PC-9 (cell line): ENCODE data around the gene ELMO1. TPM values are rescaled to one million over a fixed set of nuclear protein-coding genes. Genes with fewer than 3 reads are reported as not detected.

ENCODE experiments used
- BruUV-seq: library from RNA; stranded (reverse); fragments of 400-500 nt; replicated peaks from 2 replicates; lab custom pipeline; 2021; lab: Mats Ljungman, UMichigan
- CTCF ChIA-PET: fragments of 300-600 bp; sonication (Branson Sonifier 250); formaldehyde crosslinking; loops from one replicate; lab custom pipeline; 2022; ENCODE audit warnings: antibody characterized with exemption; lab: Charles Lee
- POLR2A ChIA-PET: fragments of 300-600 bp; sonication (Branson Sonifier 250); formaldehyde crosslinking; loops from one replicate; lab custom pipeline; 2022; ENCODE audit warnings: antibody characterized with exemption; ENCODE audit not compliant: unreplicated experiment; lab: Charles Lee
- DNase-seq, 2 experiments: peaks; one replicate each; pipeline versions ENCODE4 v3.0.0 to v3.0.0-alpha.2; 2015 to 2022; ENCODE audit warnings: mixed read lengths in 1 of 2
- H2AFZ ChIP-seq: fragments of 200-600 bp; sonication (generic); 2 replicates; pipeline ENCODE4 v1.8.1; 2017; ENCODE audit warnings: antibody characterized with exemption
- H3F3A ChIP-seq: fragments of 200-600 bp; sonication (generic); 2 replicates; pipeline ENCODE4 v1.8.1; 2017; ENCODE audit warnings: antibody characterized with exemption, mild to moderate bottlenecking, low read depth; ENCODE audit not compliant: insufficient read depth
- H3K27ac ChIP-seq: fragments of 200-600 bp; sonication (generic); 2 replicates; pipeline ENCODE4 v1.6.1; 2016; ENCODE audit warnings: mixed run types
- H3K27me3 ChIP-seq: fragments of 200-600 bp; sonication (generic); 2 replicates; pipeline ENCODE4 v1.6.1; 2016; ENCODE audit warnings: low read depth, mixed run types; ENCODE audit not compliant: insufficient read depth
- H3K36me3 ChIP-seq: fragments of 200-600 bp; sonication (generic); 2 replicates; pipeline ENCODE4 v1.6.1; 2016; ENCODE audit warnings: low read depth, mixed run types
- H3K4me1 ChIP-seq: fragments of 200-600 bp; sonication (generic); replicated peaks from 2 replicates; pipeline ENCODE4 v1.6.1; 2016; ENCODE audit warnings: mixed run types; ENCODE audit not compliant: insufficient read depth
- H3K4me2 ChIP-seq: fragments of 200-600 bp; sonication (generic); 2 replicates; pipeline ENCODE4 v1.6.1; 2017; ENCODE audit warnings: mixed run types
- H3K4me3 ChIP-seq: fragments of 200-600 bp; sonication (generic); 2 replicates; pipeline ENCODE4 v1.6.1; 2016; ENCODE audit warnings: mixed run types
- H3K79me2 ChIP-seq: fragments of 200-600 bp; sonication (generic); 2 replicates; pipeline ENCODE4 v1.6.1; 2017; ENCODE audit warnings: low read depth, mixed run types
- H3K9me2 ChIP-seq: fragments of 200-600 bp; sonication (generic); 2 replicates; pipeline ENCODE4 v1.8.1; 2017; ENCODE audit warnings: mild to moderate bottlenecking; ENCODE audit not compliant: insufficient read depth
- H3K9me3 ChIP-seq: fragments of 200-600 bp; sonication (generic); 2 replicates; pipeline ENCODE4 v1.8.1; 2016; ENCODE audit warnings: low read depth; ENCODE audit not compliant: insufficient read depth
- H4K20me1 ChIP-seq: fragments of 200-600 bp; sonication (generic); 2 replicates; pipeline ENCODE4 v1.8.1; 2017; ENCODE audit not compliant: insufficient read depth
- EZH2 ChIP-seq: fragments of 200-600 bp; sonication (generic); IDR thresholded peaks from 2 replicates; pipeline ENCODE4 v1.8.0; 2017; ENCODE audit warnings: antibody characterized with exemption, low read depth
- intact Hi-C: fragments of 100-400 bp; cut with micrococcal nuclease; formaldehyde crosslinking; loops from one replicate; pipeline ENCODE4 v1.10.0; 2022; ENCODE audit not compliant: unreplicated experiment
- total RNA-seq: library from RNA; stranded (reverse); gene quantifications from 2 replicates; pipeline ENCODE4 v1.2.3, GENCODE V29; 2021
- TF ChIP-seq, protein P1 (sequence below): fragments of 200-600 bp; sonication (generic); conservative IDR thresholded peaks from 2 replicates; pipeline ENCODE4 v1.6.1; 2017; ENCODE audit warnings: mixed run types, antibody characterized with exemption, mild to moderate bottlenecking, moderate library complexity

Gene ELMO1
- total RNA-seq, 1 experiment from 2014 or later = 4.8 TPM

DNA sequence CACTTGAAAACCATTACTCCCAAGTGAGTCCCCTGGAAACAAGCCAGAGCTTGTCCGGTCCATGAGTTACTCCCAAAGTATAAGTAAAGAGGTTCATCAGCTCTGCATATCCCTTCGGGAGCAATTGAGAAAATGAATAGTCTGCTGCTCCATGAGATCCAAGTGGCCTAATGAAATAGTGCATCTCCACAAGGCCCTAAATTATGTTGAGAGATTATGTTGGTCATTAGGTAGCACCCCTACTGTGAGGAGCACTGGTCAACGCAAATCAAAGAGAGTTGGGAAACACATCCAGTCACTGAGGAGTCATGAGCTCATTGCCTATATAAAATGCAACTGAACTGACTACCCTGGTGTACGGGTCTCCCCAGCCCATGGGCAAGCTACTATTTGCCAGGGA is 518.9 kb downstream of the ELMO1 start:
- Histone ChIP-seq H2AFZ (no peak overlapping the region), H3K27me3 (peaks cover 27% of the 10 kb centered on the region), H3K27ac (no peak overlapping the region), H3K9me3 (no peaks in the 10 kb centered on the region), H3K9me2 (no peaks in the 10 kb centered on the region), H3F3A (no peaks in the 10 kb centered on the region), H3K36me3 (no peaks in the 10 kb centered on the region), H3K4me1 (no peaks in the 10 kb centered on the region), H3K4me3 (no peak overlapping the region), H3K4me2 (no peak overlapping the region), H4K20me1 (no peaks in the 10 kb centered on the region), H3K79me2 (no peaks in the 10 kb centered on the region)
- intact Hi-C loops = no loop called here
- TF ChIP-seq, protein P1, sequence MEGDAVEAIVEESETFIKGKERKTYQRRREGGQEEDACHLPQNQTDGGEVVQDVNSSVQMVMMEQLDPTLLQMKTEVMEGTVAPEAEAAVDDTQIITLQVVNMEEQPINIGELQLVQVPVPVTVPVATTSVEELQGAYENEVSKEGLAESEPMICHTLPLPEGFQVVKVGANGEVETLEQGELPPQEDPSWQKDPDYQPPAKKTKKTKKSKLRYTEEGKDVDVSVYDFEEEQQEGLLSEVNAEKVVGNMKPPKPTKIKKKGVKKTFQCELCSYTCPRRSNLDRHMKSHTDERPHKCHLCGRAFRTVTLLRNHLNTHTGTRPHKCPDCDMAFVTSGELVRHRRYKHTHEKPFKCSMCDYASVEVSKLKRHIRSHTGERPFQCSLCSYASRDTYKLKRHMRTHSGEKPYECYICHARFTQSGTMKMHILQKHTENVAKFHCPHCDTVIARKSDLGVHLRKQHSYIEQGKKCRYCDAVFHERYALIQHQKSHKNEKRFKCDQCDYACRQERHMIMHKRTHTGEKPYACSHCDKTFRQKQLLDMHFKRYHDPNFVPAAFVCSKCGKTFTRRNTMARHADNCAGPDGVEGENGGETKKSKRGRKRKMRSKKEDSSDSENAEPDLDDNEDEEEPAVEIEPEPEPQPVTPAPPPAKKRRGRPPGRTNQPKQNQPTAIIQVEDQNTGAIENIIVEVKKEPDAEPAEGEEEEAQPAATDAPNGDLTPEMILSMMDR = no peak
- no peak for TF ChIP-seq EZH2
- CTCF ChIA-PET = no interaction called here
- BruUV-seq = no TSS peak
- DNase-seq = no peak
- POLR2A ChIA-PET = interaction anchor here (0.5 kb wide), 1 partner anchor 19 kb away, joined by 8 read pairs; no protein-coding TSS in a partner anchor

DNA sequence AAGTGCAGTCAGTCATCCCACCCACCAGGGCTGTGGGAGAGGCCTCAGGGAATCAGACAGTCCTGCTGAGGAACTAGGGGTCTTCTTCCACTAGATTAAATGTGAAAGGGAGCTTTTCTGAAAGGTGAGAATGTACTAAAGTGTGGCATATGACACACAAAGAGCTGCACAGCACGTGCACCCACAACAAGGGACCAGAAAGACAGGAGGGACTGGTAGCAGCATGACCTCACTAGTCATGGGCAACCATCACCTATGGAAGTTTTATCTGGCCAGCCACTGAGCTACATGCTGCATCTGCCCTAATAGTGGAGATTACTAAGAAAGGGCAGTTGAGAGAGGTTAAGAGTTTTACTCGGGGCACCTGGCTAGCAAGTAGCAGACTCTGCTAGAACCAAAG is 519.9 kb downstream of the ELMO1 start:
- Histone ChIP-seq H3K4me1 (no peaks in the 10 kb centered on the region), H3K79me2 (no peaks in the 10 kb centered on the region), H4K20me1 (no peaks in the 10 kb centered on the region), H2AFZ (no peak overlapping the region), H3K36me3 (no peaks in the 10 kb centered on the region), H3K4me2 (no peak overlapping the region), H3F3A (no peaks in the 10 kb centered on the region), H3K9me3 (no peaks in the 10 kb centered on the region), H3K9me2 (no peaks in the 10 kb centered on the region), H3K27me3 (peaks cover 22% of the 10 kb centered on the region; the same call in 1 of the 2 replicates), H3K27ac (no peak overlapping the region), H3K4me3 (no peak overlapping the region)
- TF ChIP-seq EZH2 = no peak
- TF ChIP-seq, protein P1 = no peak
- ChIA-PET POLR2A (no interaction called here), CTCF (no interaction called here)
- DNase-seq = no peak
- BruUV-seq = no TSS peak
- intact Hi-C loops = no loop called here

DNA sequence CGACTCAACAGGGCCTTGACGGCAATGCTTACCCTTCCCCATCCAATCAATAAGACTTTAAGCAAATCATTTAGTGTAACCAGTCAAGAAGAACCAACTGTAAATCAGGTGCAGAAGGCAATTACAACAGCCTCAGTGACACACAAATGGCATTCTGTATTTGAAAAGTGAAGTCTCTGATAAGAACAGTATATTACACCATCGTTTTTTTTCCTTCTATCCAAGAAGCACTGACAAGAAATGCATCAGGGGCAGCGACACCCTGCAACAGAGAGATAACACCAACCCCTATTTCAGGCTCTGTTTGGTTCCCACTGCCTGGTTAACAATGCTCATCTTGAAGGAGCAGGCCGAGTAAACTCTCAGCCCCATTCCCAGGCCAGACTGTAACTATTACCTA is 520.4 kb downstream of the ELMO1 start:
- Histone ChIP-seq H3K4me3 (no peak overlapping the region), H3K79me2 (no peaks in the 10 kb centered on the region), H3K9me2 (no peaks in the 10 kb centered on the region), H3F3A (no peaks in the 10 kb centered on the region), H4K20me1 (no peaks in the 10 kb centered on the region), H3K4me2 (no peak overlapping the region), H2AFZ (no peak overlapping the region), H3K27ac (no peak overlapping the region), H3K27me3 (peaks cover 19% of the 10 kb centered on the region; the same call in 1 of the 2 replicates), H3K4me1 (no peaks in the 10 kb centered on the region), H3K36me3 (no peaks in the 10 kb centered on the region), H3K9me3 (no peaks in the 10 kb centered on the region)
- no peak for DNase-seq
- ChIA-PET CTCF (no interaction called here), POLR2A (no interaction called here)
- no peak for TF ChIP-seq EZH2
- TF ChIP-seq, protein P1 = no peak
- no TSS peak for BruUV-seq
- intact Hi-C loops = no loop called here
